NCI-H2196 (cell line): Measurements from ENCODE around the gene CAPN6.

Experiments
- DNase-seq: peaks from one replicate; lab custom pipeline; 2025; ENCODE audit not compliant: unreplicated experiment; lab: John Stamatoyannopoulos, UW

CAPN6 gene

GRCh38 chrX:111200327-111200726 is 70.0 kb downstream of the CAPN6 start:
- no peak for DNase-seq

- no peak for DNase-seq
Observed at GRCh38 chrX:111199505-111199904, 70.8 kb downstream of the CAPN6 start.
